ENCODE measurements around the gene KLF4.

DNA sequence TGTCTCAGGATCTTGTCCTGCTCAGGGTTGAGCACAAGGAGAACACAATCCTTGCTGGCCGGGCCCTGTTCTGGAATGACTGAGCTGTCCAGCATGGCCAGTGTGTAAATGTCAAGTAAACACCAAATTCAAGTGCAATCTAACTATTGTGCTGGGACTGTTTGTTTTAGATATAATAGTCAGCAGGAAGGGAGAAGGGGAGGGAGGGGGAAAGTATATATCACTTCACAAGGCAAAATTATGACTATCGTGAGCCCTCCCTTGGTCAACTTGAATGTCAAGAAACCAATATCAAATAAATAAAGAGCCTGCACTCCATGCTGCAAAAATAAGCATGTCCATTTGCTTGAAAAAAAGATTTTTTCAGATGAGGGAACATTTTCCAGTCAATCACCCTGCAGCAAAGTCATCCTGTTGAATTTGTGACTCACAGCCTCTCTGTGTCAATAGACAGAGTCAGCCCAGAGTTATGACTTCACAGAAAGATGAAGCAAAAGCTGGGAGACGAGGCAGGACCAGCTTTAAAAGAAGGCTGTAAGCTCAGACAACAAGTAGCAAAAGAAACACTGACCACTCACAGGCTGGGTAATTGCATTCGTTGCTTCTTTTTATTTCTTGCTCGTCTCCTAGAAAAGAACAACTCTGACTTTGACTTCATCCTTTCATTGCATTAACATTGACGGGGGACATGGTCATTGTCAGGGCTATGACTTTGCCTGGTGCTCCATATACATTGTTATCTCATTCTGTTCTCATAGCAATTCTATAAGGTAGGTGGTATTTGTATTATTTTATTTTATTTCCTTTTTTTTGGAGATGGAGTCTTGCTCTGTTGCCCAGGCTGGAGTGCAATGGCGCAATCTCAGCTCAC, 15.3 kb upstream of the KLF4 start:
- TF ChIP-seq, protein P1, sequence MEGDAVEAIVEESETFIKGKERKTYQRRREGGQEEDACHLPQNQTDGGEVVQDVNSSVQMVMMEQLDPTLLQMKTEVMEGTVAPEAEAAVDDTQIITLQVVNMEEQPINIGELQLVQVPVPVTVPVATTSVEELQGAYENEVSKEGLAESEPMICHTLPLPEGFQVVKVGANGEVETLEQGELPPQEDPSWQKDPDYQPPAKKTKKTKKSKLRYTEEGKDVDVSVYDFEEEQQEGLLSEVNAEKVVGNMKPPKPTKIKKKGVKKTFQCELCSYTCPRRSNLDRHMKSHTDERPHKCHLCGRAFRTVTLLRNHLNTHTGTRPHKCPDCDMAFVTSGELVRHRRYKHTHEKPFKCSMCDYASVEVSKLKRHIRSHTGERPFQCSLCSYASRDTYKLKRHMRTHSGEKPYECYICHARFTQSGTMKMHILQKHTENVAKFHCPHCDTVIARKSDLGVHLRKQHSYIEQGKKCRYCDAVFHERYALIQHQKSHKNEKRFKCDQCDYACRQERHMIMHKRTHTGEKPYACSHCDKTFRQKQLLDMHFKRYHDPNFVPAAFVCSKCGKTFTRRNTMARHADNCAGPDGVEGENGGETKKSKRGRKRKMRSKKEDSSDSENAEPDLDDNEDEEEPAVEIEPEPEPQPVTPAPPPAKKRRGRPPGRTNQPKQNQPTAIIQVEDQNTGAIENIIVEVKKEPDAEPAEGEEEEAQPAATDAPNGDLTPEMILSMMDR (IDR thresholded peaks at IDR 0.05), result no peak
- TF ChIP-seq POLR2A (IDR thresholded peaks at IDR 0.05), result peak in 1 of 2 donors; percentile 12
